ENCODE data around the gene DDC.

DNA sequence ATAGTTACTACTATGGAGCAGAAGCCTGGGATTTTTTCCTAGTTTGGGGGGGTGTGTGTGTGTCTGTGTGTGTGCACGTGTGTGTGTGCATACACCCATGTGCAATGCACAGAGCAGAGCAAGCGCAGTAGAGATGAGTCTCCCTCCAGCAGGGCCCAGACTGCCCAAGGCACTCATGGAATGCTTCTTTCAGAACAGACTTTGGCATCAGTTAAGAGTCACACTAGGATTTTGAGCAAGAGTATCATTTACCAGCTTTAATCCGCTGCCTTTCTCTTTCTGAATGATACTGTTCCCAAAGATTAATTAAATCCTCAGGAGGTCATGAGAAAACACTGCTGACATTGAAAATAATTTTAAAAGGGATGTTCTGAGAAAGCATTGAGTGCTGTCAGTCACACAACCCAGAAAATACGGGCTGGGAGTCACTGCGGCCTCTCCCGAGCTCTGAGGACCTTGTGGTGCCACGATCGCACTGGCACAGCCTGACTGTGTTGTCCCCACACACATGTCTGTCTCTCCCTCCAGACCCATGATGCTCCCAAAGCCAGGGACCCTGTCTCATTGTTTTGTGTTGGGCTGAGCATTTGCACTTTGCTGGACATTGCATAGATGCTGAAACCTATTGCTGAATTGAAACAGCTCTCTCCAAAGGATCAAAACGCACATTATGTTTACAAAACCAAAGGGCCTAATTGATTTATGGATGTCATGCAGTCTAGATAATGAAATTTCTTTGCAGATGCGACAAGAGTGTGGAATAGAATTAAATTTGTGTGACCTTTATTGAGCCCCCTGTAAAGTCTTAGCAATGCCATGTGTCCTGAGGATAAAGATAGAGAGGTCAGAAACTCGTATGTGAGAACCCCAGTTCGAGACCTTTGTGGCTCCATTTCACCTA lies 60.3 kb downstream of the DDC start:
- TF ChIP-seq, protein P1, sequence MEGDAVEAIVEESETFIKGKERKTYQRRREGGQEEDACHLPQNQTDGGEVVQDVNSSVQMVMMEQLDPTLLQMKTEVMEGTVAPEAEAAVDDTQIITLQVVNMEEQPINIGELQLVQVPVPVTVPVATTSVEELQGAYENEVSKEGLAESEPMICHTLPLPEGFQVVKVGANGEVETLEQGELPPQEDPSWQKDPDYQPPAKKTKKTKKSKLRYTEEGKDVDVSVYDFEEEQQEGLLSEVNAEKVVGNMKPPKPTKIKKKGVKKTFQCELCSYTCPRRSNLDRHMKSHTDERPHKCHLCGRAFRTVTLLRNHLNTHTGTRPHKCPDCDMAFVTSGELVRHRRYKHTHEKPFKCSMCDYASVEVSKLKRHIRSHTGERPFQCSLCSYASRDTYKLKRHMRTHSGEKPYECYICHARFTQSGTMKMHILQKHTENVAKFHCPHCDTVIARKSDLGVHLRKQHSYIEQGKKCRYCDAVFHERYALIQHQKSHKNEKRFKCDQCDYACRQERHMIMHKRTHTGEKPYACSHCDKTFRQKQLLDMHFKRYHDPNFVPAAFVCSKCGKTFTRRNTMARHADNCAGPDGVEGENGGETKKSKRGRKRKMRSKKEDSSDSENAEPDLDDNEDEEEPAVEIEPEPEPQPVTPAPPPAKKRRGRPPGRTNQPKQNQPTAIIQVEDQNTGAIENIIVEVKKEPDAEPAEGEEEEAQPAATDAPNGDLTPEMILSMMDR (IDR thresholded peaks at IDR 0.05; ENCODE audit: insufficient read depth, low read length, poor library complexity, severe bottlenecking), result no peak
- TF ChIP-seq EZH2phosphoT487 (conservative IDR thresholded peaks at IDR 0.05; ENCODE audit: low read length), result no peak
